ENCODE data around the gene VIPR2.

Gene VIPR2

DNA sequence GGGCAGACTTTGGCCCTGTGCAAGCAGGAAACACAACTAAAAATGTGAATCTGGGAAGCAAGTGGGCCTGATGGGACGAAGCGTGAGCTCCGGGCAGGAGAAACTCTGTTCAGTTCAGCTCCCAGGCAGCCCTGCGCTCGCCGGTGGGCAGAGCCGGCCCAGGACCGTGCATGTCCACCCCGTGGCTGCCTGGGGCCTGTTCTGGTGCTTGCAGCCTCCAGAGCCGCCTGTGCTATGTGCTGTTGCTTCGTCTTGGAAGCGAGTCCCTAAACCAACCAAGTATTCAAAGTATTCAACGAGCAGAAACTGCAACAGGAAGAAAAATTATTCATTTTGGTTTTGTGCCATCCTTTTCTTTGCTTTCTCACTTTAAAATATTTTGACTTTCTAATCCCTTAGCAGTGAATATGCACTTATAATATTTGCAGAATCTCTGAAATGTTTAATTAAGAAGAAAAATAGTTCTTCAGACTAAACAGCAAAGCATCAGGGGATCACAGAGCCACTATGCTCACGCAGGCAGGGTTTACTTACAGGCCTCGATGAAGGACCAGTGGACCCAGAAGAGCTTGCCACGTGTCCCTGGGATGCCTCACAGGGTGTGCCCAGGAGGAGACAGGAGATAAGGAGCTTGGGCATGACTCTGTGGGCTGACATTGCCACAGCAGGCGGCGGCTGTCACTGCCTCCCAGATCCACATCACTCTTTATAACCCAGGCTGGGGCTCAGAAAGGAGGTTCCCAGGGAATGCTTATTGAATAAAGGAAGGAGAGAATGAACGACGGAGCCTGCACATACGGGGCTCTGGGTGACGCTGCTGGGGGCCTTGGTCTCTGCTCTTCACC, 45.6 kb downstream of the VIPR2 start:
- Mint-ChIP-seq H3K27me3 (no peaks in the 10 kb centered on the region), H3K4me3 (no peak overlapping the region), H3K27ac (no peak overlapping the region), H3K4me1 (no peaks in the 10 kb centered on the region), H3K9me3 (no peaks in the 10 kb centered on the region), H3K36me3 (no peaks in the 10 kb centered on the region)

DNA sequence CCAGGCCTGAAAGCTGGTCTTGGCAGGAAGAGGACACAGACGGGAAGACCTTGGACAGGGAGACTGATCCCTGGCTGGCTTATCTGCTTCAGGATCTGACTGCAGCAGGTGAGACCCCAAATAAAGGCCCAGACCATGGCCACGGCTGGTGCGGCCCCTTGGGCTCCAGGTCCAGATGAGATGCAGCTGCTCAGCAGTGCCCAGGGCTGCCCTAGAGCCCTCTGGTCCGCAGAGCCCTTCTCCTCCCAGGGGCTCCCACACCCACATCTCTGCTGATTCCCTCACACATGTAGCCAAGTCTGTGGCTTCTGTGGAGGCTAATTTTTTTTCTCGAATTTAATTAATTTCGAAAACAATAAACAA, 46.3 kb downstream of the VIPR2 start:
- H3K27ac Mint-ChIP-seq: no peak overlapping the region
- H3K4me3 Mint-ChIP-seq: no peak overlapping the region
- no peaks in the 10 kb centered on the region for H3K27me3 Mint-ChIP-seq
- no peaks in the 10 kb centered on the region for H3K36me3 Mint-ChIP-seq
- no peaks in the 10 kb centered on the region for H3K4me1 Mint-ChIP-seq
- H3K9me3 Mint-ChIP-seq: no peaks in the 10 kb centered on the region

DNA sequence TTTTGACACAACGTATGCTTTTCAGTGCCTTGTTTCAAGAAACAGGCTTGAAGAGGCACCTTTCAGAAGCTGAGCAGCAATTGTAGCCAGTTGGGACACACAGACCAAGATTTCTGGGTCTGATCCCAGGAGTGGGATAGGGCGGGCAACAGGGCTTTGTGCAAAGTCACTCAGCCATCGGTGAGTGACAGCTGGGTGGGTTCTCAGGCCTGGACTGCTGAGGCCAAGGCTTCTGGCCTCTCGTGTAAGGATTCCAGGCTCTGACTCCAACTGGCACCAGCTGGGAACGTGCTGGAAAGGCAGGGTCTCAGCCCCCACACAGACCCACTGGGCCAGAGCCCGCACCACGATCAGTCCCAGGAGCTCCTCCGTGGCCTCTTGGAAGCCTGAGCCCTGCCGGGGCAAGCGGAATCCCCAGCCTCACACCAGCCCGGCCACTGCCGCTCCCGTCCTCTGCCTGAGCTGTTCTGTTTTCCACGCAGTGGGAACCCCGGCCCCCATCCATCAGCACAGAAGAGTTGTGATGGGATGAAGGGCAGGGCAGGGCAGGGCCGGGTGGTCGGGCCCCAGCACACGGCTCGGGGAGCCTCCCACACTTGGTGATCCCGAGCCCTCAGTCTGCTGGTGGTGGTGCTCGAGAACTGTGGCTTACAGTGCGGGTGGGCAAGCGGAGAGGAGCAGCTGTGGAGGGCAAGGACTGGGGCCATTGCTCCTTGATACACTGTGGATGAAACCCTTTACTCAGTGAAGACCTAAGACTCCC, 46.8 kb downstream of the VIPR2 start:
- Mint-ChIP-seq H3K27me3 (no peaks in the 10 kb centered on the region), H3K27ac (no peak overlapping the region), H3K36me3 (no peaks in the 10 kb centered on the region), H3K4me3 (no peak overlapping the region), H3K4me1 (no peaks in the 10 kb centered on the region), H3K9me3 (no peaks in the 10 kb centered on the region)

DNA sequence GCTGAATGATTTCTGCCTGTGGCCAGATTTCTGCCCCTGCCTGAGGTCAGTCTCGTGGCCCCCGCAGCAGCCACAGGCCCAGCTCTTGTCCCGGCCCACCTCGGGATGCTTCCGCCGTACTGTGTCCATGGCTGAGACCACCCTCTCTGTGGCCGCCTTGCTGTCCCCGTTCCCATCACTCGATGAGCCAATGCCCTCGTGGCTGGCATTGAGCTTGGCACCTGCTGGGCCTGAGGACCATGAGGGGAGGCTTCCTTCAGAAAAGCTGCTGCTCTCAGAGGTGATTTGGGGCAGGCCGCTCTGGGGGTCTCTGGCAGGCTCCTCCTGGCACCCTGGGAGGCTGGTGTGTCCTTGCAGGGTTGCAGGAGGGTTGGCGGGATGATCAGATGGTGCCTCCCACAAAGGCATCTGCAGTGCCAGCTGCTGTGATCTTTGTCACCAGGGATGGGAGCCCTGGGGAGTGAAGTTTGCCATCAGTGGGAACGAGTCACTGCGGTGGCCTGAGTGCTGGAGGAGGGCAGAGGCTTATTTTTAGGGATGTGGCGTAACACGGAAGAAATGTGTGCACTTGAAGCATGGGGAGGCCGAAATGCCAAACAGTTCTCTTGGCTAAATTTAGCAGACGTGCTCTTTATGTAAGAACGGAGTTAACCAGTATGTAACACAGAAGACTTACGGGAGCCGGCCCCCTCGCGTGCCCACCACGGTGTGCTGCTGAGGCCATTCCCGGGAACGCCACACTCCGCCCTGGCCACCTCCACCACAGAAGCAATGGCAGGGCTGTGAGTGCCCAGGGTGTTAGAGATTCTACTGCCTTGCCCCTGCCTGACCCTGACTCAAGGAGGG, 47.7 kb downstream of the VIPR2 start:
- Mint-ChIP-seq H3K9me3 (no peaks in the 10 kb centered on the region), H3K27ac (no peak overlapping the region), H3K4me3 (no peak overlapping the region), H3K36me3 (no peaks in the 10 kb centered on the region), H3K4me1 (no peaks in the 10 kb centered on the region), H3K27me3 (no peaks in the 10 kb centered on the region)

DNA sequence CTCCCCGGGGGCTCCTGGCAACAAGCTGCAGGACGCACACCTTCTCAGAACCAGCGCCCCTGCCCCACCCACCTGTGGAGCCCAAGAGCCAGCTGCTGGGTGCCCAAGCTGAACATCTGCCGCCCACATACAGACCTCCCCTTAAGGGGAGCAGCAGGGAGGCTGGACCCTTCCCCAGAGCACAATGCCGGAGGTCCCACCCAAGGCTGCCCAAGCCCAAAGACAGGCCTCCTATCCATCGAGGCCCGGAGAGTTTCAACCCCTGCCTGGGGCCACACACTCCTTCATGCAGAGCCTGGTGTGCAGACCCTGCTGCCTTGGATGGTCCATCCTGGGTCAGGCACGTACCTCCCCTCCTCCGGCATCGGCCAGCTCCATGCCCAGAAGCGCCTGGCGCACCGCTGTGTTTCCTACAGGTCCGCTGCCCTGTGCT, 48.7 kb downstream of the VIPR2 start:
- Mint-ChIP-seq H3K27me3 (no peaks in the 10 kb centered on the region), H3K36me3 (no peaks in the 10 kb centered on the region), H3K4me3 (no peak overlapping the region), H3K9me3 (no peaks in the 10 kb centered on the region), H3K4me1 (no peaks in the 10 kb centered on the region), H3K27ac (no peak overlapping the region)

DNA sequence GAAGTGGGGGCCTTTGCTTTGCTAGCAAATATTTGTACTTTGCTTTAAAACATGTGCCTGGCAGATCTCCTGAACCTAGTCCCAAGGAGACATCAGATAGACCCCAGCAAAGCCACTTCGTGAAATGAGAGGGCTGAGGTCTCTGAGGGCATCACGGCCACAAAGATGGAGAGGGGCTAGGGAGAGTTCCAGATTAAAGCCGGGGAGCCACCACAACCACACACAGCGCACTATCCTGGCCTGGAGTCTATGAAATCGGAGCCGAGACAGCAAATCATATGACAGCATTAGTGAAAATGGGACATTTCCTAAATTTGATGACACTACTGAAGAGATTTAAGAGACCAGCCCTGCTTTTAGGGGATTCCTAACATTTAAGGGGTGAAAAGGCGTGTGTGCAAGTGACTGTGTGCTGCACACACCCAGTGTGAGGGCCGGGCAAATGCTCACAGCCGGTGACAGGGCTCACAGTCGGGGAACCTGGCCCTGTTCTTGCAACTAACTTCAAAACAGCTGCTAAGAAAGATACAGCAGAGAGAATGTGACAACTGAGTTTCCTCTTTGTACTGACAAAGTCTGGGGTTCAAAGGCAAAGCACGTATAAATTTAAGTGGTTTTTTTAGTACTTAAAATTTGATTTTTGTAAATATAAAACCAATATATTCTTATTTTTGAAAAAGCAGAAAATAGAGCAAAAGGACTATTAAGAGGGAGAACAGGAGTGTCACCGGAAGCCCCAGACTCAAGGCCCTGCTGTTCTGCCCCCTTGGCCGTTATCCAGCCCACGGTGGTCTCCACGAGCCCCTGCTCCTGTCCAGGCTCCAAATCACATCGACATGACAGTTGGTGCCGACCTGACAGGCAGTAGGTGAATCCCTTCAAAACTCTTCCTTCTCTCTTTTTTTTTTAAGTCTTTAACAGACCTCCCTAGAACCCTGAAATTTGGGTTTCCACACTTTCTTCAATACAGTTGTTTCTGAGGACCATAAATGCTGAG, 49.5 kb downstream of the VIPR2 start:
- H3K36me3 Mint-ChIP-seq: no peaks in the 10 kb centered on the region
- no peak overlapping the region for H3K4me3 Mint-ChIP-seq
- H3K9me3 Mint-ChIP-seq: no peaks in the 10 kb centered on the region
- no peak overlapping the region for H3K27ac Mint-ChIP-seq
- H3K4me1 Mint-ChIP-seq: no peaks in the 10 kb centered on the region
- no peaks in the 10 kb centered on the region for H3K27me3 Mint-ChIP-seq

DNA sequence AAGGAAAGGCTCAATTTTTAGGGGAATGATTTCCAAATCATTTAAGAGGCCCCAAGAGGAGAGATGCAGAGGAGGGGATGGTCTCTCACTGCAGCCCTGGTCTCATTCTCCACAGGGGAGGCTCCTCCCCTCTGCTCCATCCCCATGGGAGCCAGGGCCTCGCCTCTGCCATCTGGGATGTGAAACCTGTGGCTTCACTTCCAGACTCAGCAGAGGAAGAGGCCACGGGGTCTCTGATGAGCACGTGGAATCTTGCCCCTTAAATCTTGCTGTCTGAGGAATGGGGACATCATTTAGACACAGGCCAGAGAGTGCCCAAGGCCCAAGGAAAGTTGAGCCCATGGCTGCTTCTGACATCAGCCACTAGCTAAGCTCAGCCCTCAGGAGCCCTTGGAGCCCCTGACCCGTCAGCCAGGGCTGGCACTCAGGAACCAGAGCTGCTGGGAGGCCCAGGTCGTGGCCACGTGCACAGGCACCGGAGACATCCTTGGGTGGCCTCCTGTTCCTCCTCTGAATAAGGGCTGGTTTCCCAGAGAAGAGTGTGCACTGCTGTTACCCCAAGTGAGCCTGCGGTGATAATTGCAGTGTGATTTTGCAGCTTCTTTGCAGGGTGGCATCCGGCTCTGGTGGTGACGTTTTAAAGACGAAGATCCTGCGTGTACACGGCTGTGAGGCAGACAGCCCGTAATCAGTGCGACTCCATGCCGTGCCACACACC, 50.5 kb downstream of the VIPR2 start:
- no peak overlapping the region for H3K27ac Mint-ChIP-seq
- no peaks in the 10 kb centered on the region for H3K4me1 Mint-ChIP-seq
- H3K9me3 Mint-ChIP-seq: no peaks in the 10 kb centered on the region
- H3K4me3 Mint-ChIP-seq: no peak overlapping the region
- H3K27me3 Mint-ChIP-seq: no peaks in the 10 kb centered on the region
- H3K36me3 Mint-ChIP-seq: no peaks in the 10 kb centered on the region

DNA sequence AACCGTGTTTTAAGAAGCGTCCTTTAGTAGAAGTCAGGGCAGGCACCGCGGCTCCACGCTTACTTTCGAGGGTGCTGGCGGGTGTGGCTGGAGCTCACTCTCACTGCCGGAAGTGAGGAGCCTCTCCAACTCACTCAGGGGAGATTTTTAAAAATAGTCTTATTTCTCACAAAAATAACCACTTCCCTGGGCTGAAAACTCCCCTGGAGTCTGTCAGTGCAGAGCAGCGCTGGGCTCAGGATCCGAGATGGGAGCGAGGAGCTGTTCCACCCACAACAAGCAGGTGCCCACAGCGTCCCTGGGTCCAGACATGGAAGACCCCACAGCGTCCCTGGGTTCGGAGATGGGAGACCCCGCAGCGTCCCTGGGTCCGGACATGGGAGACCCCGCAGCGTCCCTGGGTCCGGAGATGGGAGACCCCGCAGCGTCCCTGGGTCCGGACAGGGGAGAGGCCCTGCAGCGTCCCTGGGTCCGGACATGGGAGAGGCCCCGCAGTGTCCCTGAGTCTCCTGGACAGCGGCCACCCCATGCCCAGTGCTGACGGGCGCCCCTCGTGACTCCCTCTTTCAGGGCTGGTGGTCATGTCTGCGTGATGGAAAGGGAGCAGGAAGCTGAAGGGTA, 51.2 kb downstream of the VIPR2 start:
- no peaks in the 10 kb centered on the region for H3K9me3 Mint-ChIP-seq
- no peak overlapping the region for H3K4me3 Mint-ChIP-seq
- H3K4me1 Mint-ChIP-seq: no peaks in the 10 kb centered on the region
- no peak overlapping the region for H3K27ac Mint-ChIP-seq
- H3K36me3 Mint-ChIP-seq: no peaks in the 10 kb centered on the region
- no peaks in the 10 kb centered on the region for H3K27me3 Mint-ChIP-seq

DNA sequence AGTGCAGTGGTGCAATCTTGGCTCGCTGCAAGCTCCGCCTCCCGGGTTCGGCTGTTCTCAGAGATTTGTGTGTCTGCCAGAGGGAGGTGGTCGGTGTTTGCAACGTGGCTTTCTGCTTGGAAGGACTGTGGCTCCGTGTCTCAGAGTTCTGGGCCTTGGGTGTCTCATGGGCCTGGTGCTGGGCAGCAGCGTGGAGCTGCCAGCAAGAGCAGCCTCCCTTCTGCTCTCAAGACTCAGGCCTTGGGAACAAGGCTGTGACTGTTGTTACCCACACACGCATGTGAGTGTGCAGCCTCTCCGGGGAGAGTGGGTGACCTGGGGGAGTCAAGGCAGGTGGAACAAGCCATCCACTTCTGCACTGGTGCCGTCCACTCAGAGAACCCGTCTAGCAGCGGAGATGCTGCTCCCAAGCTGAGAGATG, 52.0 kb downstream of the VIPR2 start:
- Mint-ChIP-seq H3K27ac (no peak overlapping the region), H3K4me3 (no peak overlapping the region), H3K27me3 (no peaks in the 10 kb centered on the region), H3K4me1 (no peaks in the 10 kb centered on the region), H3K36me3 (no peaks in the 10 kb centered on the region), H3K9me3 (no peaks in the 10 kb centered on the region)

DNA sequence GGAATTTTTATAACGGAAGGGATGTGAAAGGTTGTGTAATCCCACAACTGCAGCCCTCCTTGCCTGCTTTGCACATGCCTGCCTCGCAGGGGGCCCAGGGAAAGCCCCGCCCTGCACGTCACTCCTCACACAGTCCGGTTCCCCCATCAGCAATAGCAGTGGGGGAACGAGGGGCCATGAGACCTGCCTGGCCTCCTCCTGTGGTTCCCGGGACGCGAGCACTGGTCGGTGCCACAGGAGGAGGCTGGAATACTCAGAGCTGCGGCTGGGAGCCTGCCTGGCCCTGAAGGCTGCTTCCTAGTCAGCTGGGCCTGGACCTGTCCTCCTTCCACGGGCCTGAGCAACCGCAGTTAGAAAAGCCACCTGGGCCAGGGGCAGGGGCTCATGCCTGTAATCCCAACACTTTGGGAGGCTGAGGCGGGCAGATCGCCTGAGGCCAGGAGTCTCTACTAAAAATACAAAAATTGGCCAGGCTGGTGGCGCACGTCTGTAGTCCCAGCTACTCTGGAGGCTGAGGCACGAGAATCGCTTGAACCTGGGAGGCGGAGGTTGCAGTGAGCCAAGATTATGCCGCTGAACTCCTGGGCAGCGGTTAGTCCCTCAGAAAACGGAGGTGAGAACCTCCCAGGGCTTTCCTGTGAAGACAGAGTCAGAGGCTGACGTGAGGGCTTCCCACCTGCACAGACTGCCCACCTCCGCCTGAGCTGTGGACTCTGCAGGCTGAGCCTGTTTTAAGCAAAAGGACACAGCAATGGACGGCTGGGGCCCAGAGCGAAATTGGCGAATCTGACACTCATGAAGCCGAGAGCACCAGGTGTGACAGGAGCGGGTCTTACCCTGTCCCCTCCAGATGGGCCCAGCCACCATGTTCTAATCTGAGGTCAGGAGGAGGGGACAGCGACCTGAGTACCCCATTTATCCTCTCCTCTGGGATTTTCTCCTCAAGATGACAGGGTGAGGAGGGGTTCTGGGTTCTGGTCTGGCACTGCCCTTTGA, 52.9 kb downstream of the VIPR2 start:
- H3K27me3 Mint-ChIP-seq: peaks cover 2% of the 10 kb centered on the region
- H3K36me3 Mint-ChIP-seq: no peaks in the 10 kb centered on the region
- no peaks in the 10 kb centered on the region for H3K4me1 Mint-ChIP-seq
- no peak overlapping the region for H3K27ac Mint-ChIP-seq
- H3K9me3 Mint-ChIP-seq: no peaks in the 10 kb centered on the region
- H3K4me3 Mint-ChIP-seq: no peak overlapping the region

DNA sequence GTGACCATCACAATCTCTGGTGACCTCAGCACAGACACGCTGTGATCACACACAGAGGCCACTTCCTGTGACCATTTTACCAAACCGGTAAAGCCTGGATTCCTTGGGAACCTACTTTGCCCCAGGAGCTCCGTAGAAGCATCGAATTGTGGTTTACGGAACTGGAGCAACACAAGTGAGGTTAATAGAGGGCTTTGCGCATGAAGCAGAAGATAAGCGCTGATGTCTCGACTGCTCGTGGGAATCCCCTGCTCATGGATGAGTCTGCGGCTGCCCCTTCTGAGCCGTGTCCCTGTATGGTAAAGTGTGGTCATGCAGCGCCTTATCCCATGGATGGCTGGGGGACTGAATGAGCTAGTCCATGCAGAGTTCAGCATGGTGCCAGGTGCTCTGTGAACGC, 53.6 kb downstream of the VIPR2 start:
- Mint-ChIP-seq H3K4me1 (no peaks in the 10 kb centered on the region), H3K36me3 (no peaks in the 10 kb centered on the region), H3K9me3 (no peaks in the 10 kb centered on the region), H3K4me3 (no peak overlapping the region), H3K27me3 (peaks cover 3% of the 10 kb centered on the region), H3K27ac (no peak overlapping the region)

DNA sequence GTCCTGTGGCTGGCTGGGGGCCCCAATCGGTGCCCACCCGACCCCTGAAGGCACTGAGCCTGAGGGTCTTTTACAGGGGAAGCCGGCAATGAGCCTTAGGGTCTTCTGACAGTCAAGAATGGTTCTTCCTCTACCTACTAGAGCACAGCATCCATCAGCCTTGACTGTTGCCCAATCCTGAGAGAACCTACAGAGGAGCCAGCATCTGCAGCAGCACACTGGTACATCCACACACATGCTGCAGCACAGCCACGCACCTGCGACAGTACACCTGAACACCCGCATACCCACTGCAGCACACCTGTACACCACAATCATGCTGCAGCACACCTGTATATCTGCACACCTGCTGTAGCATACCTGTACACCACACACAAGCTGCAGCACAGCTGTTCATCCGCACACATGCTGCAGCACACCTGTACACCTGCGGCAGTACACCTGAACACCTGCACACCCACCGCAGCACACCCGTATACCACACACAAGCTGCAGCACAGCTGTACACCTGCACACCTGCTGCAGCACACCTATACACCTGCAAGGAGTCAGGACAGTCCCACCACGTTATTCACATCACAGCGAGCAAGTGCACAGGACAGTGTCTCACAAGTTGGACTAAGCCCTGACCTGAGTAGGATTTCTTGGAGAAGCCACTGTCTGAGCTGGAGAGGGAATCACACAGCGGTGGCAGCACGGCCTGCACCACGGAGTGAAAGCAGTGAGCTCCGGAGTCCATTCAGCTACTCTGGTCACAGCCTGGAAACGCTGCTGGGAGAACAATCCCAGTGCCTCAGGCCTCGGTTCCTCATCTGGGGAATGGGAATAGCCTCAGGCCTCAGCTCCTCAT, 56.4 kb downstream of the VIPR2 start:
- H3K27ac Mint-ChIP-seq: no peak overlapping the region
- no peaks in the 10 kb centered on the region for H3K9me3 Mint-ChIP-seq
- H3K4me3 Mint-ChIP-seq: no peak overlapping the region
- H3K4me1 Mint-ChIP-seq: no peaks in the 10 kb centered on the region
- peaks cover 3% of the 10 kb centered on the region for H3K27me3 Mint-ChIP-seq
- no peaks in the 10 kb centered on the region for H3K36me3 Mint-ChIP-seq
